Hepatocyte (in vitro differentiated cells): ENCODE measurements around the gene LRRC31. TPM values are rescaled to one million over a fixed set of nuclear protein-coding genes. Genes with fewer than 3 reads are reported as not detected.

Source experiments
- DNase-seq: peaks from one replicate; pipeline ENCODE4 v3.0.0-alpha.2; 2016; ENCODE audit warnings: low spot score
- H2AFZ ChIP-seq: fragments of 200-600 bp; sonication (generic); 2 replicates; pipeline ENCODE4 v1.6.0; 2016; ENCODE audit warnings: antibody characterized with exemption, mild to moderate bottlenecking
- H3K27ac ChIP-seq: fragments of 200-600 bp; sonication (generic); 2 replicates; pipeline ENCODE4 v1.5.1; 2016; ENCODE audit warnings: mild to moderate bottlenecking
- H3K27me3 ChIP-seq: fragments of 200-600 bp; sonication (generic); 2 replicates; pipeline ENCODE4 v1.6.1; 2016
- H3K36me3 ChIP-seq: fragments of 200-600 bp; sonication (generic); replicated peaks from 2 replicates; pipeline ENCODE4 v1.5.1; 2016; ENCODE audit warnings: low read depth; ENCODE audit not compliant: insufficient read depth
- H3K4me1 ChIP-seq: fragments of 200-600 bp; sonication (generic); 2 replicates; pipeline ENCODE4 v1.5.1; 2016; ENCODE audit warnings: mild to moderate bottlenecking, moderate library complexity; ENCODE audit not compliant: insufficient read depth
- H3K4me2 ChIP-seq: fragments of 200-600 bp; sonication (generic); 2 replicates; pipeline ENCODE4 v1.6.0; 2016
- H3K4me3 ChIP-seq: fragments of 200-600 bp; sonication (generic); 2 replicates; pipeline ENCODE4 v1.5.1; 2016; ENCODE audit warnings: mild to moderate bottlenecking
- H3K79me2 ChIP-seq: fragments of 200-600 bp; sonication (generic); 2 replicates; pipeline ENCODE4 v1.6.0; 2017; ENCODE audit warnings: mild to moderate bottlenecking
- H3K9me2 ChIP-seq: fragments of 200-600 bp; sonication (generic); replicated peaks from 2 replicates; pipeline ENCODE4 v1.6.0; 2017; ENCODE audit warnings: mild to moderate bottlenecking; ENCODE audit not compliant: insufficient read depth
- H3K9me3 ChIP-seq: fragments of 200-600 bp; sonication (generic); 2 replicates; pipeline ENCODE4 v1.5.1; 2016; ENCODE audit warnings: low read depth, mild to moderate bottlenecking
- H4K20me1 ChIP-seq: fragments of 200-600 bp; sonication (generic); 2 replicates; pipeline ENCODE4 v1.6.0; 2016; ENCODE audit warnings: mild to moderate bottlenecking; ENCODE audit not compliant: insufficient read depth, poor library complexity, severe bottlenecking
- EZH2 ChIP-seq: fragments of 200-600 bp; sonication (generic); IDR thresholded peaks from 2 replicates; pipeline ENCODE4 v1.6.1; 2016; ENCODE audit warnings: antibody characterized with exemption, mild to moderate bottlenecking, borderline replicate concordance
- EZH2phosphoT487 ChIP-seq: fragments of 200-600 bp; sonication (generic); IDR thresholded peaks from one replicate; pipeline ENCODE4 v1.6.1; 2018; ENCODE audit warnings: antibody characterized with exemption, mild to moderate bottlenecking, low read depth, moderate library complexity; ENCODE audit not compliant: unreplicated experiment, severe bottlenecking
- WGBS: methylation state at CpG from one replicate; pipeline ENCODE4 v1.1.6; 2016; ENCODE audit warnings: low lambda C conversion rate; ENCODE audit errors: missing lambda C conversion rate; 5-methylcytosine and 5-hydroxymethylcytosine counted together
- polyA plus RNA-seq: library from polyadenylated mRNA; unstranded; fragments of >200 nt; fragmentation: Nextera tagmentation; extraction: Ambion mirVana; gene quantifications from 2 replicates; pipeline ENCODE4 v1.2.1, GENCODE V29; 2016
- total RNA-seq: library from RNA; depleted of rRNA; stranded (reverse); fragments of >200 nt; gene quantifications from 2 replicates; pipeline ENCODE4 v1.2.3, GENCODE V29; 2014
- TF ChIP-seq, protein P1 (sequence below): fragments of 200-600 bp; sonication (generic); IDR thresholded peaks from 2 replicates; pipeline ENCODE4 v1.5.1; 2016; ENCODE audit warnings: antibody characterized with exemption, mild to moderate bottlenecking; ENCODE audit not compliant: poor library complexity

Gene LRRC31
- total and polyA plus RNA-seq, 2 experiments from 2014 or later: 1.4 to 6.1 TPM

DNA sequence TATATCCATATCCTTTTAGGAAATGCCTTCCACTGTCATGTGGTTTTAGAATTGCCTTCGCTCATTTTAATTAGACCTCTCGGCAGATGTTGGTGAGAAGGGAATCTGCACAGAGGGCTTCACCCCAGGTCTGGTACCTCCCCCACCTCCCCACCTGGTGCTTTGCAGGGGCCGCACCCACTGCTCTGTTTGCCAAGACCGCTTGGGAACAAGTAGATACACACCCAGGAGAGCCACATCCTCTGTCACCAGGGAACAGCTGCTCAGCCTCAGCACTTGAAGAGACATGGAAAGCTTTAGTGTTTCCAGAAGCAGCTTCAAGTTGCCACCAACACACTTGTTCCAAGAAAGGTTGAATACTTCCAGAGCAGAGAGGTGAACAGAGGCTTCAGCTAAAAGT is 21.8 kb downstream of the LRRC31 start:
- DNase-seq: no peak
- TF ChIP-seq EZH2 (no peak), EZH2phosphoT487 (no peak)
- TF ChIP-seq, protein P1, sequence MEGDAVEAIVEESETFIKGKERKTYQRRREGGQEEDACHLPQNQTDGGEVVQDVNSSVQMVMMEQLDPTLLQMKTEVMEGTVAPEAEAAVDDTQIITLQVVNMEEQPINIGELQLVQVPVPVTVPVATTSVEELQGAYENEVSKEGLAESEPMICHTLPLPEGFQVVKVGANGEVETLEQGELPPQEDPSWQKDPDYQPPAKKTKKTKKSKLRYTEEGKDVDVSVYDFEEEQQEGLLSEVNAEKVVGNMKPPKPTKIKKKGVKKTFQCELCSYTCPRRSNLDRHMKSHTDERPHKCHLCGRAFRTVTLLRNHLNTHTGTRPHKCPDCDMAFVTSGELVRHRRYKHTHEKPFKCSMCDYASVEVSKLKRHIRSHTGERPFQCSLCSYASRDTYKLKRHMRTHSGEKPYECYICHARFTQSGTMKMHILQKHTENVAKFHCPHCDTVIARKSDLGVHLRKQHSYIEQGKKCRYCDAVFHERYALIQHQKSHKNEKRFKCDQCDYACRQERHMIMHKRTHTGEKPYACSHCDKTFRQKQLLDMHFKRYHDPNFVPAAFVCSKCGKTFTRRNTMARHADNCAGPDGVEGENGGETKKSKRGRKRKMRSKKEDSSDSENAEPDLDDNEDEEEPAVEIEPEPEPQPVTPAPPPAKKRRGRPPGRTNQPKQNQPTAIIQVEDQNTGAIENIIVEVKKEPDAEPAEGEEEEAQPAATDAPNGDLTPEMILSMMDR: no peak
- H2AFZ ChIP-seq: no peak overlapping the region

DNA sequence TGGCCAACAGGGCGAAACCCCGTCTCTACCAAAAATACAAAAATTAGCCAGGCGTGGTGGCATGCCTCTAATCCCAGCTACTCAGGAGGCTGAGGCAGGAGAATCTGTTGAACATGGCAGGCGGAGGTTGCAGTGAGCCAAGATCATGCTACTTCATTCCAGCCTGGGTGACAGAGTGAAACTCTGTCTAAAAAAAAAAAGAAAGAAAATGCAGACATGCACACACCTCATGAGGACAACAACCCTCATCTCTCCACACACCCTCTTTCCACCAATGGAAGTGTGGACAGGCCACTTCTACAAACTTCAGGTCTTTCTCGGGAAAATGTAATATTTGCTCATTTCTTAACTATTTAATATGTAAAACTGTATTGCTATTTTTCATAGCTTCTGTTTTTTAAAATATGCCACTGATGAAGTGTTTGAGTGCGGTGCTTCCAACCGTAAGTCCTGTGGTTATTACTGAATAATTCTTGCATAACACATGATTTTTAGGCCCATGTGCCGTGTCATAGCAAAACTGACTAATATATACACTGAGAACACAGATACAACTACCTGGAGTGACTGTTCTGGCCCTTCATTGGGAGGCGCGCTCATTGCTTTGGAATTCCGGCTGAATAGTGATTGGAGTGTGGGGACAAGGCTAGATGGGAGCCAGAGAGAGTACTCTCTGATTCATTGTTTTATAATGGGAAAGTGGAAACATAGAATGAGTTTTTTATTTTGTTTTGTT is 23.1 kb downstream of the LRRC31 start:
- H3K9me2 ChIP-seq: no peaks in the 10 kb centered on the region
- no peak overlapping the region for H2AFZ ChIP-seq
- H3K4me1 ChIP-seq: no peaks in the 10 kb centered on the region
- TF ChIP-seq, protein P1: no peak
- no peak for TF ChIP-seq EZH2phosphoT487
- no peak for TF ChIP-seq EZH2
- H3K36me3 ChIP-seq: no peaks in the 10 kb centered on the region
- H3K4me2 ChIP-seq: no peak overlapping the region
- WGBS: 92% methylated on average over 11 of the region's 11 CpGs
- no peaks in the 10 kb centered on the region for H3K79me2 ChIP-seq
- no peaks in the 10 kb centered on the region for H4K20me1 ChIP-seq
- H3K27ac ChIP-seq: no peak overlapping the region
- no peaks in the 10 kb centered on the region for H3K9me3 ChIP-seq
- DNase-seq: no peak
- no peak overlapping the region for H3K4me3 ChIP-seq
- no peaks in the 10 kb centered on the region for H3K27me3 ChIP-seq

More for the DNA sequence above, 21.8 kb downstream of the LRRC31 start:
- Histone ChIP-seq H3K36me3 (no peaks in the 10 kb centered on the region), H3K9me2 (no peaks in the 10 kb centered on the region), H3K27ac (no peak overlapping the region), H3K27me3 (no peaks in the 10 kb centered on the region), H3K79me2 (no peaks in the 10 kb centered on the region), H3K4me1 (no peaks in the 10 kb centered on the region), H3K9me3 (no peaks in the 10 kb centered on the region), H3K4me2 (no peak overlapping the region), H3K4me3 (no peak overlapping the region), H4K20me1 (no peaks in the 10 kb centered on the region)
- 76% methylated on average over 4 of the region's 4 CpGs for WGBS

GRCh38 chr3:169842960-169843359 is 26.8 kb downstream of the LRRC31 start:
- no peak for TF ChIP-seq EZH2phosphoT487
- TF ChIP-seq EZH2: no peak
- TF ChIP-seq, protein P1: no peak
- no peak overlapping the region for H3K4me2 ChIP-seq
- no peaks in the 10 kb centered on the region for H3K9me3 ChIP-seq
- no peak for DNase-seq
- no peaks in the 10 kb centered on the region for H3K79me2 ChIP-seq
- H3K9me2 ChIP-seq: no peaks in the 10 kb centered on the region
- H3K4me3 ChIP-seq: no peak overlapping the region
- H3K27me3 ChIP-seq: no peaks in the 10 kb centered on the region
- H2AFZ ChIP-seq: no peak overlapping the region
- H3K36me3 ChIP-seq: no peaks in the 10 kb centered on the region
- H3K27ac ChIP-seq: no peak overlapping the region
- H3K4me1 ChIP-seq: no peaks in the 10 kb centered on the region
- H4K20me1 ChIP-seq: no peaks in the 10 kb centered on the region
- 68% methylated on average over 3 of the region's 3 CpGs for WGBS
